Thymus (tissue), 11 donors: Measurements from ENCODE around the gene EIF3K. TPM values are rescaled to one million over a fixed set of nuclear protein-coding genes. Genes with fewer than 3 reads are reported as not detected.

ENCODE experiments used
- DNase-seq, 9 donors: peaks; one replicate each; pipeline ENCODE4 v3.0.0-alpha.2; 2013; ENCODE audit warnings: low spot score in 9 of 9, low read depth in 6 of 9, missing footprints in 1 of 9
- H3K27ac ChIP-seq, 2 donors: one replicate each; pipeline ENCODE4 v1.5.1; 2013; ENCODE audit warnings: control low read depth in 1 of 2, low read depth in 1 of 2, low read length in 1 of 2, mild to moderate bottlenecking in 1 of 2, moderate library complexity in 1 of 2
- H3K27me3 ChIP-seq, 2 donors: one replicate each; pipeline ENCODE4 v1.5.1; 2013; ENCODE audit warnings: low read length in 1 of 2; ENCODE audit not compliant: control insufficient read depth in 2 of 2, insufficient read depth in 1 of 2
- H3K36me3 ChIP-seq, 2 donors: one replicate each; pipeline ENCODE4 v1.5.1; 2013; ENCODE audit warnings: low read length in 1 of 2, mild to moderate bottlenecking in 1 of 2, moderate library complexity in 1 of 2; ENCODE audit not compliant: control insufficient read depth in 2 of 2, insufficient read depth in 2 of 2
- H3K4me1 ChIP-seq, 2 donors: one replicate each; pipeline ENCODE4 v1.5.1; 2013; ENCODE audit warnings: low read length in 2 of 2; ENCODE audit not compliant: control insufficient read depth in 2 of 2, insufficient read depth in 2 of 2
- H3K4me3 ChIP-seq, 2 donors: one replicate each; pipeline ENCODE4 v1.5.1; 2013; ENCODE audit warnings: low read length in 2 of 2, control low read depth in 1 of 2, mild to moderate bottlenecking in 1 of 2
- H3K9me3 ChIP-seq, 2 donors: one replicate each; pipeline ENCODE4 v1.5.1; 2013; ENCODE audit warnings: low read length in 1 of 2, mild to moderate bottlenecking in 1 of 2; ENCODE audit not compliant: control insufficient read depth in 2 of 2, insufficient read depth in 1 of 2
- WGBS: extraction: QIAGEN DNeasy Blood & Tissue Kit; methylation state at CpG from one replicate; pipeline ENCODE4 v1.1.7; 2013; 5-methylcytosine and 5-hydroxymethylcytosine counted together
- polyA plus RNA-seq: library from polyadenylated mRNA; stranded (reverse); fragments of 200-250 nt; gene quantifications from one replicate; pipeline ENCODE4 v1.2.3, GENCODE V29; 2013
- total RNA-seq: library from RNA; stranded (reverse); fragments of 120-200 nt; gene quantifications from one replicate; pipeline ENCODE4 v1.2.4, GENCODE V29; 2013
- donor health status: healthy.

EIF3K gene
- total and polyA plus RNA-seq, 2 donors: 268 to 317 TPM

DNA sequence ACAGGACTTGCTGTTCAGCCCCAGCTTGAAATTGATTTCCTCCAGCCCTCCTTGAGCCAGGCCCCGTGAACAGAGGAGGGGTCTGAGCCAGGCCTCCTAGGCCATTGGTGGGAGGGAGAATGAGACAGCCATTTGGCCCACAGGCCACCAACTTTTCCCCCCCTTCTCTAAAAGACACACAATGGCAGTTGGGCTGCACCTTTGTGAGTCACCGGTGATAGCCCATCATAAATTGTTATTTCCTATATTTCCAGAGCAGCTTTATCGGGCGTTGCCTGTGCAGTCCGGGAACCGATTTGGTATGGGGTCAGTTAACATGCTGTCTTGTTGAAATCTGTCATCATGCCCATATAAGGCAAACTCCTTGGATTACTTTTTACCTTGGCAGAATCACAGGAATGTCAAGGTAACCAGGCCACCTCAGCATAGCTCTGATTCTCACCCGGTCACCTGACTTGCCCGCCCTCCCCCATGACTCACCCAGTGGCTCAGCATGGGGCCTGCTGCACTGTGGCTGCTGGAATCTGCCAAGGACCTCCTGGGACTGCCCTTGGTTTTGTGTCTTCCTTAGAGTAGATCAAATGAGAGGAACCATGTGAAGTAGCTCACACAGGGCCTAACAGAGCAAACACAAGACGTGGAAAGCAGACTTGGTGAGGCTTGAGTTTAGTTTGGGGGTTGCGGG, 64.5 kb downstream of the EIF3K start:
- Histone ChIP-seq H3K27me3 (peaks cover 0 to 9% of the 10 kb centered on the region in 2 donors), H3K27ac (peak overlapping the region; percentile 74 to 82), H3K4me3 (no peak overlapping the region), H3K9me3 (peaks cover 0 to 3% of the 10 kb centered on the region in 2 donors), H3K36me3 (no peaks in the 10 kb centered on the region), H3K4me1 (peaks cover 9 to 56% of the 10 kb centered on the region in 2 donors)
- WGBS: 64% methylated on average over 10 of the region's 10 CpGs
- no peak for DNase-seq

DNA sequence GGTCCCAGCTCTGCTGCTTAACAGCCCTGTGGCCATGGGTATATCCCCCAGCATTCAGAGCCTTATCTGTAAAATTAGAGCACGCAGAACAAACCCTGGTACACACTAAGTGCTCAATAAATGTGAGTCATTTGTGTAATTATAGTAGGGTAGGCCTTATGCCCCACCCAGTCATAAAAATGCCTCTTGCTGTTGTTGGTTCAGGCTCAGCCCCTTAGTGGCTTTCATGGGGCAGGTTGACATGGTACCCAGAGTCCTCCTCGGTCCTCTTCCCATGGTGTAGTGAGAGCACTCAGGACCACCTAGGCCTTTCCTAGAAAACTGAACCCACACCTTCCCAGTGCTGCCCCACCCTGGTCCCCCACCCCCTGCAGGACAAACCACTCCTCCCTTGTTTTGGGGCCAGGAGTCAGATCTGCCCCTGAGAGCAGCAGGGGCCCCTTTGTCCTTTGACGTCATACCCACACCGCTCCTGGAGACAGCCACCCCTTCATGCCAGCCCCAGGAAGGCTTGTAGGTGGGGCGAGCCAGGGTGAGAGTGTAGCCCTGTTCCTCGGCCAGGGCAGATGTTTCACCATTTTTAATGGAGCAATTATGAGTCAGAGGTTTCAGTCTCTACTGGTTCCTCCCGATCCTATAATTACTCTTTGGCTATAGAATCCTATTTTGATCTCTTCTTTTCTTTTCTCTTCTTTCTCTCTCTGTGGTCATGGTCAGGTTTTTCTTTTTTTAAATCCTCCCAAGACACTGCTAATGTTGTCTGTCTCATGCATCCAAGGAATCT, 65.3 kb downstream of the EIF3K start:
- 92% methylated on average over 7 of the region's 7 CpGs for WGBS
- no peak for DNase-seq
- Histone ChIP-seq H3K36me3 (no peaks in the 10 kb centered on the region), H3K27ac (peak overlapping the region; percentile 67 to 82), H3K4me3 (no peak overlapping the region), H3K27me3 (peaks cover 0 to 9% of the 10 kb centered on the region in 2 donors), H3K9me3 (peaks cover 0 to 3% of the 10 kb centered on the region in 2 donors), H3K4me1 (peaks cover 9 to 56% of the 10 kb centered on the region in 2 donors)

DNA sequence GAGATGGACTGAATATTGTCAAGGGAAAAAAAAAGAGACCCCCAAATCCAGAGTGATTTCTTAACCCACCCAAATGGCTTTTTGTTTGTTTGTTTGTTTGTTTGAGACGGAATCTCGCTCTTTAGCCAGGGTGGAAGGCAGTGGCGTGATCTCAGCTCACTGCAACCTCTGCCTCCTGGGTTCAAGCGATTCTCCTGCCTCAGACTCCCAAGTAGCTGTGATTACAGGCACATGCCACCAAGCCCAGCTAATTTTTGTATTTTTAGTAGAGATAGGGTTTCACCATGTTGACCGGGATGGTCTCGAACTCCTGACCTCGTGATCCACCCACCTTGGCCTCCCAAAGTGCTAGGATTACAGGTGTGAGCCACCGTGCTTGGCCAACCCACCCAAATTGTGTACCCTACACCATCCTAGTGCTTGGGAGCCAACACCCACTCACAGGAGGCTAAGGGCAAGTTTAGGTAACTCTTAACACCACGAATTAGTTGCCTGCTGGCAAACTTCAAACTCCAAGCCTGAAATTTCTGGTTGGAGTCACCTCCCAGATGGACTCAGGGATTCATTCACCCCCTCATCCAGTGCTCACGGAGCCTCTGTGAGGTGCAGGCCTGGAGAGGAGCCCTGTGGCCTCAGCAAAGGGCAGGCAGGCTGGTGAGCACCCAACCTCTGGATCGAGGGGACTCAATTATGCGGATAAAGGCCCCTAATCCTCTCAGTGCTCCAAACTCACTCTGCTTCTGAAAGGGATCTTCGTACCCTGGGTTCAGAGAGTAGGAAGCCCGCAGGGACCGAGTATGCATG, 66.1 kb downstream of the EIF3K start:
- Histone ChIP-seq H3K4me3 (no peak overlapping the region), H3K27ac (peak overlapping the region; percentile 64 to 71), H3K4me1 (peaks cover 9 to 56% of the 10 kb centered on the region in 2 donors), H3K27me3 (peaks cover 0 to 9% of the 10 kb centered on the region in 2 donors), H3K9me3 (peaks cover 0 to 3% of the 10 kb centered on the region in 2 donors), H3K36me3 (no peaks in the 10 kb centered on the region)
- DNase-seq: no peak
- WGBS: 96% methylated on average over 15 of the region's 15 CpGs

DNA sequence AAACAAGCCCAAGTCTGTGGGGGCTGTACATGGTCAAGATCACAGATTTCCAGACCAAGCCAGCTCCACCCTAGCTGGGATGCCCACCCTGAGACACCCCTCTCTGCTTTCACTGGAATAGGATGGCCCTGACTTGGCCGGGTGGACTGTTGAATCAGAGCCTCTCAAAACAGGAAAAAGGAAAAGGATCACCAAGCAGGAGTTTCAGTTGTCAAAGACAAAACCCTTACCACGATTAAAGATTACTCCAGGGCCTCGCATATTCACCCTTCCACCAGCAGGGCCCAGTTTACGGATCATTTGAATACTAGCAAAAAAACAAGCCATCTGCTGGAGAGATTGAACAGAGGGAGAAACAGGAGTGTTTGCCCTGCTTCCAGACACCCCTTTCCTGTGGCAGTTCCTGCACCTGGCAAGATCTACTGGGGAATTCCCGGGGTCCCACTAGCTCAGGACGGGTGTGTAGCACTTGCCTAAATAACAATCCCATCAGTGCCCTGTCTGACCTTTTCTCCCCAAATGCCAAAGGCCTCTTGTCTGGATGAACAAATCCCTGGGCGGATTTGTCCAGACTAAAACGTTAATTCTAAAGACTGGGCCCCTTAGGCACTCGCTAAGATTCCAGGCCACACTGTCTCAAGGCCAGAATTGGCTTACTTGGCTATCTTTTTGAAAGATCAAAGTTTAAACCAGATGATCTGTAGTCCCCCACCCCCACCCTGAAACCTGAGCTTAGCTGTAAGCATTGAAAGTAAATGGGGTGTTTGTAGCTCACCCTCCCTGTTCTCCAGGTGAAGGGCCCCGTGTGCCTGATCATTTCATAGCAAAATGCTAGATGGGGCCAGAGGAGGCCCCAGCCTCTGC, 66.9 kb downstream of the EIF3K start:
- H3K27me3 ChIP-seq: peaks cover 0 to 9% of the 10 kb centered on the region in 2 donors
- DNase-seq: no peak
- no peak overlapping the region for H3K4me3 ChIP-seq
- WGBS: 61% methylated on average over 10 of the region's 10 CpGs
- H3K36me3 ChIP-seq: no peaks in the 10 kb centered on the region
- peaks cover 9 to 48% of the 10 kb centered on the region in 2 donors for H3K4me1 ChIP-seq
- H3K9me3 ChIP-seq: peaks cover 0 to 3% of the 10 kb centered on the region in 2 donors
- peak overlapping the region; percentile 19 to 64 for H3K27ac ChIP-seq

DNA sequence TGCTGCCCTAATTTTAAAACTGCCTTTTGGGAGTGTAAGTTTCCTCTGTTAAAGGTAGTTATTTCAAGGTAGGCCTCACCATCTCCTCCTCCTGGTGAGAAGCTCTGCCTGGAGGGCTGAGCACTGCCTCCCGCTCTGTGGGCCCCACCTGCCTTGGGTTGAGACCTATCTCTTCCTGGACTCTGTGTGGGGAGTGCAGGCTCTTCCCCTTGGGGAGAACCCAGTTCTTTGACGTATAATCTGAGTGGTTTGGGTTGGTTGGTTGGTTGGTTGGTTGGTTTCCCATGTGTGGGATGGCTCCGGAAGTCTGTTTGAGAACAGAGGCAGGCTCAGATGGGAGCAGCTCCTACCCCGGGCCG, 67.5 kb downstream of the EIF3K start:
- H3K4me1 ChIP-seq: peaks cover 7 to 41% of the 10 kb centered on the region in 2 donors
- H3K27me3 ChIP-seq: peaks cover 0 to 6% of the 10 kb centered on the region in 2 donors
- peaks cover 0 to 3% of the 10 kb centered on the region in 2 donors for H3K9me3 ChIP-seq
- peak overlapping the region in 1 of 2 donors; percentile 64 for H3K27ac ChIP-seq
- peak in 1 of 9 donors; percentile 58 for DNase-seq
- H3K36me3 ChIP-seq: no peaks in the 10 kb centered on the region
- no peak overlapping the region for H3K4me3 ChIP-seq
- 9% methylated on average over 5 of the region's 5 CpGs for WGBS

Other genes with a start within 250 kb of the EIF3K start
- gene PSMD8, start 244.6 kb upstream of the EIF3K start, total RNA-seq: 169 TPM
- 64.5 TPM for gene PSMD8, start 244.6 kb upstream of the EIF3K start, polyA plus RNA-seq
- gene GGN, start 231.2 kb upstream of the EIF3K start, total RNA-seq: not detected
- 0.07 TPM for gene GGN, start 231.2 kb upstream of the EIF3K start, polyA plus RNA-seq
- under 0.01 TPM for gene SPRED3, start 230.5 kb upstream of the EIF3K start, total RNA-seq
- gene SPRED3, start 230.5 kb upstream of the EIF3K start, polyA plus RNA-seq: 0.27 TPM
- gene FAM98C, start 216.1 kb upstream of the EIF3K start, total RNA-seq: 12.6 TPM
- gene FAM98C, start 216.1 kb upstream of the EIF3K start, polyA plus RNA-seq: 22.0 TPM
- gene RASGRP4, start 193.0 kb upstream of the EIF3K start, total RNA-seq: 1.1 TPM
- gene RASGRP4, start 193.0 kb upstream of the EIF3K start, polyA plus RNA-seq: 1.7 TPM
- 1.1 TPM for gene RYR1, start 185.5 kb upstream of the EIF3K start, total RNA-seq
- 1.8 TPM for gene RYR1, start 185.5 kb upstream of the EIF3K start, polyA plus RNA-seq
- gene MAP4K1, start 1.2 kb upstream of the EIF3K start, total RNA-seq: 24.6 TPM
- gene MAP4K1, start 1.2 kb upstream of the EIF3K start, polyA plus RNA-seq: 82.9 TPM
- gene ACTN4, start 28.5 kb downstream of the EIF3K start, total RNA-seq: 23.8 TPM
- 124 TPM for gene ACTN4, start 28.5 kb downstream of the EIF3K start, polyA plus RNA-seq
- gene CAPN12, start 125.3 kb downstream of the EIF3K start, total RNA-seq: 1.6 TPM
- 6.5 TPM for gene CAPN12, start 125.3 kb downstream of the EIF3K start, polyA plus RNA-seq
- gene LGALS7, start 154.3 kb downstream of the EIF3K start, total RNA-seq: 7.0 TPM
- gene LGALS7, start 154.3 kb downstream of the EIF3K start, polyA plus RNA-seq: 129 TPM
- gene LGALS7B, start 170.0 kb downstream of the EIF3K start, total RNA-seq: 14.7 TPM
- 234 TPM for gene LGALS7B, start 170.0 kb downstream of the EIF3K start, polyA plus RNA-seq
- 1.1 TPM for gene LGALS4, start 193.8 kb downstream of the EIF3K start, total RNA-seq
- gene LGALS4, start 193.8 kb downstream of the EIF3K start, polyA plus RNA-seq: 6.8 TPM
- gene ECH1, start 212.6 kb downstream of the EIF3K start, total RNA-seq: 37.4 TPM
- gene ECH1, start 212.6 kb downstream of the EIF3K start, polyA plus RNA-seq: 178 TPM
- gene HNRNPL, start 230.8 kb downstream of the EIF3K start, total RNA-seq: 269 TPM
- gene HNRNPL, start 230.8 kb downstream of the EIF3K start, polyA plus RNA-seq: 198 TPM